ENCODE measurements around the gene CPD.

DNA sequence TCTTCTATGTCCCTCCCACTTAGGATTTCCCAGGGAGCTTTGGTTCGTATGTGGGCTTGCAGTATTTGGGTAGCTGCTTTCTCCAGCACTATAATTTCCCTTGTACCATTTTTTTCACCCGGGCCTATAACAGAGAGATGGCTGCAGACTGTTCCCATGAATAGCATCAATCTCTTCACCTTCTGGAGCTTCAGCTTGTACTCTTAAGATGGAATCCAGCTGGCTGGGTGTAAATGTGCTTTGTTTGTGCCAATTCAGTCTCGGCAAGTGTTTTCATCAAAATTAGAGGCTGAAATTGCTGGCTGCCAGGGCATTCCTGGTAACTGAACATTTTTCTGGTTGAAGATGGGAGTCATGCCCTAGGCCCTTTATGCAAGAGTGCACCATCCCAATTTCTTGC lies 12.2 kb upstream of the CPD start:
- TF ChIP-seq, protein P1, sequence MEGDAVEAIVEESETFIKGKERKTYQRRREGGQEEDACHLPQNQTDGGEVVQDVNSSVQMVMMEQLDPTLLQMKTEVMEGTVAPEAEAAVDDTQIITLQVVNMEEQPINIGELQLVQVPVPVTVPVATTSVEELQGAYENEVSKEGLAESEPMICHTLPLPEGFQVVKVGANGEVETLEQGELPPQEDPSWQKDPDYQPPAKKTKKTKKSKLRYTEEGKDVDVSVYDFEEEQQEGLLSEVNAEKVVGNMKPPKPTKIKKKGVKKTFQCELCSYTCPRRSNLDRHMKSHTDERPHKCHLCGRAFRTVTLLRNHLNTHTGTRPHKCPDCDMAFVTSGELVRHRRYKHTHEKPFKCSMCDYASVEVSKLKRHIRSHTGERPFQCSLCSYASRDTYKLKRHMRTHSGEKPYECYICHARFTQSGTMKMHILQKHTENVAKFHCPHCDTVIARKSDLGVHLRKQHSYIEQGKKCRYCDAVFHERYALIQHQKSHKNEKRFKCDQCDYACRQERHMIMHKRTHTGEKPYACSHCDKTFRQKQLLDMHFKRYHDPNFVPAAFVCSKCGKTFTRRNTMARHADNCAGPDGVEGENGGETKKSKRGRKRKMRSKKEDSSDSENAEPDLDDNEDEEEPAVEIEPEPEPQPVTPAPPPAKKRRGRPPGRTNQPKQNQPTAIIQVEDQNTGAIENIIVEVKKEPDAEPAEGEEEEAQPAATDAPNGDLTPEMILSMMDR (IDR thresholded peaks at IDR 0.05) = no peak
- TF ChIP-seq EP300 (IDR thresholded peaks at IDR 0.05) (no peak), POLR2A (IDR thresholded peaks at IDR 0.05) (no peak)

All from tibial nerve (tissue), 4 donors.